OCI-LY7 (cell line): ENCODE results near the gene PAH. TPM values are rescaled to one million over a fixed set of nuclear protein-coding genes. Genes with fewer than 3 reads are reported as not detected.

Source experiments
- BruUV-seq: library from RNA; stranded (reverse); fragments of 400-500 nt; replicated peaks from 2 replicates; lab custom pipeline; 2021; lab: Mats Ljungman, UMichigan
- CTCF ChIA-PET: fragments of 300-600 bp; sonication (Branson Sonifier 250); formaldehyde crosslinking; loops from one replicate; lab custom pipeline; 2022; ENCODE audit warnings: antibody characterized with exemption; ENCODE audit not compliant: unreplicated experiment; lab: Charles Lee
- POLR2A ChIA-PET: fragments of 300-600 bp; sonication (Branson Sonifier 250); formaldehyde crosslinking; loops from one replicate; lab custom pipeline; 2022; ENCODE audit warnings: antibody characterized with exemption; lab: Charles Lee
- DNase-seq: peaks from one replicate; pipeline ENCODE4 v3.0.0-alpha.2; 2015; ENCODE audit warnings: low spot score
- H2AFZ ChIP-seq: fragments of 200-600 bp; sonication (generic), shearing (Covaris generic); 2 replicates; pipeline ENCODE4 v1.6.1; 2014; ENCODE audit warnings: mild to moderate bottlenecking, antibody characterized with exemption, low read length, moderate library complexity
- H3K27ac ChIP-seq: fragments of 200-600 bp; sonication (generic); 2 replicates; pipeline ENCODE4 v1.5.1; 2014; ENCODE audit warnings: mixed run types, low read depth, mild to moderate bottlenecking, moderate library complexity, low read length, inconsistent platforms; ENCODE audit not compliant: poor library complexity, severe bottlenecking
- H3K36me3 ChIP-seq: fragments of 200-600 bp; sonication (generic); 2 replicates; pipeline ENCODE4 v1.6.1; 2014; ENCODE audit warnings: mild to moderate bottlenecking, antibody characterized with exemption, low read length, moderate library complexity, mixed read lengths; ENCODE audit not compliant: insufficient read depth
- H3K4me1 ChIP-seq: fragments of 200-600 bp; sonication (generic); 2 replicates; pipeline ENCODE4 v1.5.1; 2014; ENCODE audit warnings: mild to moderate bottlenecking, low read length; ENCODE audit not compliant: insufficient read depth, poor library complexity, severe bottlenecking
- H3K4me2 ChIP-seq: fragments of 200-600 bp; sonication (generic); 2 replicates; pipeline ENCODE4 v1.6.1; 2014; ENCODE audit warnings: mild to moderate bottlenecking, low read length
- H3K4me3 ChIP-seq: fragments of 200-600 bp; sonication (generic); 2 replicates; pipeline ENCODE4 v1.5.1; 2014; ENCODE audit warnings: mild to moderate bottlenecking, low read depth, low read length; ENCODE audit not compliant: poor library complexity, severe bottlenecking
- H3K79me2 ChIP-seq: fragments of 200-600 bp; sonication (generic); 2 replicates; pipeline ENCODE4 v1.6.1; 2016; ENCODE audit warnings: low read depth, mild to moderate bottlenecking, low read length, moderate library complexity, mixed read lengths; ENCODE audit not compliant: insufficient read depth
- H3K9me2 ChIP-seq: fragments of 200-600 bp; sonication (generic); 2 replicates; pipeline ENCODE4 v1.6.1; 2016; ENCODE audit warnings: mild to moderate bottlenecking, low read length, mixed read lengths; ENCODE audit not compliant: insufficient read depth
- H3K9me3 ChIP-seq: fragments of 200-600 bp; sonication (generic); 2 replicates; pipeline ENCODE4 v1.6.1; 2014; ENCODE audit warnings: mild to moderate bottlenecking, mixed run types, low read length, mixed read lengths
- H4K20me1 ChIP-seq: fragments of 200-600 bp; sonication (generic); 2 replicates; pipeline ENCODE4 v1.6.1; 2014; ENCODE audit warnings: mild to moderate bottlenecking, antibody characterized with exemption, low read length, moderate library complexity, mixed read lengths; ENCODE audit not compliant: insufficient read depth
- CTCF ChIP-seq: fragments of 200-600 bp; sonication (generic); conservative IDR thresholded peaks from 2 replicates; pipeline ENCODE4 v1.5.1; 2014; ENCODE audit warnings: mild to moderate bottlenecking, antibody characterized with exemption, low read length, moderate library complexity, mixed read lengths
- EZH2phosphoT487 ChIP-seq: fragments of 200-600 bp; sonication (generic); IDR thresholded peaks from 2 replicates; pipeline ENCODE4 v1.6.1; 2018; ENCODE audit warnings: low read depth, borderline replicate concordance, mild to moderate bottlenecking, mixed run types, antibody characterized with exemption, low read length, moderate library complexity, mixed read lengths
- intact Hi-C: fragments of 100-400 bp; cut with micrococcal nuclease; formaldehyde crosslinking; loops from one replicate; pipeline ENCODE4 v1.10.0; 2022; ENCODE audit not compliant: unreplicated experiment
- total RNA-seq, 2 experiments: library from RNA; depleted of rRNA in 1 of 2; stranded (reverse); fragments of >200 nt in 1 of 2; shearing (Covaris generic) in 1 of 2; gene quantifications; 2 replicates each; pipeline ENCODE4 v1.2.3, GENCODE V29; 2014 to 2022

Gene PAH
- total RNA-seq, 2 experiments from 2014 or later, result not detected

GRCh38 chr12:102824218-102824835 is 92.7 kb downstream of the PAH start:
- Histone ChIP-seq H3K9me2 (no peaks in the 10 kb centered on the region), H3K36me3 (no peaks in the 10 kb centered on the region), H2AFZ (no peak overlapping the region), H3K27ac (no peak overlapping the region), H3K9me3 (no peaks in the 10 kb centered on the region), H3K4me1 (no peaks in the 10 kb centered on the region), H3K4me2 (no peak overlapping the region), H4K20me1 (no peaks in the 10 kb centered on the region), H3K4me3 (no peak overlapping the region), H3K79me2 (no peaks in the 10 kb centered on the region)
- TF ChIP-seq CTCF (no peak), EZH2phosphoT487 (no peak)
- intact Hi-C loops, result no loop called here
- ChIA-PET POLR2A (interaction anchor here (0.7 kb wide), 1 partner anchor 14 kb away, joined by 3 read pairs; no protein-coding TSS in a partner anchor), CTCF (no interaction called here)
- BruUV-seq, result no TSS peak
- no peak for DNase-seq

- Histone ChIP-seq H4K20me1 (no peaks in the 10 kb centered on the region), H3K9me3 (no peaks in the 10 kb centered on the region), H3K4me2 (no peak overlapping the region), H3K4me3 (no peak overlapping the region), H3K9me2 (no peaks in the 10 kb centered on the region), H3K27ac (no peak overlapping the region), H3K4me1 (no peaks in the 10 kb centered on the region), H2AFZ (no peak overlapping the region), H3K79me2 (no peaks in the 10 kb centered on the region), H3K36me3 (no peaks in the 10 kb centered on the region)
- ChIA-PET CTCF (no interaction called here), POLR2A (interaction anchor here (0.5 kb wide), 1 partner anchor 201 kb away, joined by 3 read pairs; no protein-coding TSS in a partner anchor)
- intact Hi-C loops, result no loop called here
- TF ChIP-seq EZH2phosphoT487 (no peak), CTCF (no peak)
- no TSS peak for BruUV-seq
- DNase-seq, result no peak
Observed at GRCh38 chr12:102821149-102821548, 95.9 kb downstream of the PAH start.

- Histone ChIP-seq H3K9me2 (no peaks in the 10 kb centered on the region), H4K20me1 (no peaks in the 10 kb centered on the region), H3K4me3 (no peak overlapping the region), H3K4me2 (no peak overlapping the region), H3K27ac (no peak overlapping the region), H3K36me3 (no peaks in the 10 kb centered on the region), H3K4me1 (no peaks in the 10 kb centered on the region), H3K9me3 (no peaks in the 10 kb centered on the region), H2AFZ (no peak overlapping the region), H3K79me2 (no peaks in the 10 kb centered on the region)
- POLR2A ChIA-PET, result no interaction called here
- CTCF ChIA-PET, result no interaction called here
- no TSS peak for BruUV-seq
- intact Hi-C loops, result no loop called here
- TF ChIP-seq CTCF, result peak; percentile 83
- no peak for TF ChIP-seq EZH2phosphoT487
- peak; percentile 27 for DNase-seq
Observed at GRCh38 chr12:102816816-102817434, 100.1 kb downstream of the PAH start.
